Measurements from ENCODE around the gene MAP3K9. TPM values are rescaled to one million over a fixed set of nuclear protein-coding genes. Genes with fewer than 3 reads are reported as not detected.

The MAP3K9 gene
- total and polyA plus RNA-seq, 5 donors, result 1.4 to 2.5 (median 1.9) TPM

GRCh38 chr14:70697701-70698100 lies 111.6 kb downstream of the MAP3K9 start:
- DNase-seq (no peak), ATAC-seq (peak in 1 of 2 donors; percentile 61)
- WGBS, result 70% methylated on average over 2 of the region's 2 CpGs
- H3K4me1 ChIP-seq (ENCODE audit: control insufficient read depth, insufficient read depth, low read length), result peaks cover 2% of the 10 kb centered on the region
- no peak overlapping the region for H3K27ac ChIP-seq (ENCODE audit: low read length)
- H3K9me3 ChIP-seq (ENCODE audit: control insufficient read depth, low read length), result no peaks in the 10 kb centered on the region
- no peak overlapping the region for H3K4me3 ChIP-seq (ENCODE audit: low read length)
- no peaks in the 10 kb centered on the region for H3K27me3 ChIP-seq (ENCODE audit: control insufficient read depth, insufficient read depth)
- intact Hi-C loops (cut with DNase I), result no loop called here

- DNase-seq, result no peak
- no peak for ATAC-seq
- H3K4me1 ChIP-seq (ENCODE audit: control insufficient read depth, insufficient read depth, low read length), result no peaks in the 10 kb centered on the region
- H3K27me3 ChIP-seq (ENCODE audit: control insufficient read depth, insufficient read depth), result no peaks in the 10 kb centered on the region
- intact Hi-C loops (cut with DNase I), result no loop called here
- H3K4me3 ChIP-seq (ENCODE audit: low read length), result no peak overlapping the region
- H3K27ac ChIP-seq (ENCODE audit: low read length), result no peak overlapping the region
- no peaks in the 10 kb centered on the region for H3K9me3 ChIP-seq (ENCODE audit: control insufficient read depth, low read length)
- WGBS, result 71% methylated on average over 2 of the region's 2 CpGs
Measured at GRCh38 chr14:70696026-70696425, 113.3 kb downstream of the MAP3K9 start.

- WGBS, result 83% methylated on average over 10 of the region's 10 CpGs
- ATAC-seq (peak; percentile 41 to 51), DNase-seq (peak; percentile 24 to 69 (median 60))
- no peaks in the 10 kb centered on the region for H3K9me3 ChIP-seq (ENCODE audit: control insufficient read depth, low read length)
- H3K27ac ChIP-seq (ENCODE audit: low read length), result no peak overlapping the region
- no peaks in the 10 kb centered on the region for H3K4me1 ChIP-seq (ENCODE audit: control insufficient read depth, insufficient read depth, low read length)
- intact Hi-C loops (cut with DNase I), result no loop called here
- H3K4me3 ChIP-seq (ENCODE audit: low read length), result no peak overlapping the region
- H3K27me3 ChIP-seq (ENCODE audit: control insufficient read depth, insufficient read depth), result no peaks in the 10 kb centered on the region
Measured at GRCh38 chr14:70692210-70692609, 117.1 kb downstream of the MAP3K9 start.

GRCh38 chr14:70685474-70686197 lies 123.7 kb downstream of the MAP3K9 start:
- Histone ChIP-seq H3K4me3 (ENCODE audit: low read length) (no peak overlapping the region), H3K27me3 (ENCODE audit: control insufficient read depth, insufficient read depth) (no peaks in the 10 kb centered on the region), H3K4me1 (ENCODE audit: control insufficient read depth, insufficient read depth, low read length) (no peaks in the 10 kb centered on the region), H3K9me3 (ENCODE audit: control insufficient read depth, low read length) (no peaks in the 10 kb centered on the region), H3K27ac (ENCODE audit: low read length) (no peak overlapping the region)
- DNase-seq (no peak), ATAC-seq (no peak)
- 87% methylated on average over 7 of the region's 7 CpGs for WGBS
- intact Hi-C loops (cut with DNase I), result no loop called here

- no peak overlapping the region for H3K27ac ChIP-seq (ENCODE audit: low read length)
- WGBS, result 53% methylated on average over 6 of the region's 6 CpGs
- H3K4me3 ChIP-seq (ENCODE audit: low read length), result no peak overlapping the region
- no peaks in the 10 kb centered on the region for H3K9me3 ChIP-seq (ENCODE audit: control insufficient read depth, low read length)
- intact Hi-C loops (cut with DNase I), result no loop called here
- no peaks in the 10 kb centered on the region for H3K4me1 ChIP-seq (ENCODE audit: control insufficient read depth, insufficient read depth, low read length)
- DNase-seq (no peak), ATAC-seq (no peak)
- no peaks in the 10 kb centered on the region for H3K27me3 ChIP-seq (ENCODE audit: control insufficient read depth, insufficient read depth)
Measured at GRCh38 chr14:70683983-70684382, 125.3 kb downstream of the MAP3K9 start.

- intact Hi-C loops (cut with DNase I), result no loop called here
- Histone ChIP-seq H3K27me3 (ENCODE audit: control insufficient read depth, insufficient read depth) (no peaks in the 10 kb centered on the region), H3K27ac (ENCODE audit: low read length) (no peak overlapping the region), H3K9me3 (ENCODE audit: control insufficient read depth, low read length) (no peaks in the 10 kb centered on the region), H3K4me1 (ENCODE audit: control insufficient read depth, insufficient read depth, low read length) (no peaks in the 10 kb centered on the region), H3K4me3 (ENCODE audit: low read length) (no peak overlapping the region)
- ATAC-seq, result no peak
- no peak for DNase-seq
- 98% methylated on average over 2 of the region's 2 CpGs for WGBS
Measured at GRCh38 chr14:70680748-70681147, 128.6 kb downstream of the MAP3K9 start.

- Histone ChIP-seq H3K4me1 (ENCODE audit: control insufficient read depth, insufficient read depth, low read length) (no peaks in the 10 kb centered on the region), H3K27ac (ENCODE audit: low read length) (no peak overlapping the region), H3K9me3 (ENCODE audit: control insufficient read depth, low read length) (no peaks in the 10 kb centered on the region), H3K4me3 (ENCODE audit: low read length) (no peak overlapping the region), H3K27me3 (ENCODE audit: control insufficient read depth, insufficient read depth) (no peaks in the 10 kb centered on the region)
- 87% methylated on average over 6 of the region's 6 CpGs for WGBS
- ATAC-seq (no peak), DNase-seq (no peak)
- intact Hi-C loops (cut with DNase I), result no loop called here
Measured at GRCh38 chr14:70677341-70677740, 132.0 kb downstream of the MAP3K9 start.

Other genes starting within 250 kb of the MAP3K9 start
- gene MED6, start 208.9 kb downstream of the MAP3K9 start, total RNA-seq, result 10 to 100 TPM; 18.4 to 21.2 (median 20.9) TPM
- 14.1 TPM for gene MED6, start 208.9 kb downstream of the MAP3K9 start, polyA plus RNA-seq
- gene TTC9, start 167.6 kb downstream of the MAP3K9 start, total RNA-seq, result 1 to 10 TPM; 1.7 to 4.7 (median 2.7) TPM
- 0.95 TPM for gene TTC9, start 167.6 kb downstream of the MAP3K9 start, polyA plus RNA-seq
- gene PCNX1, start 97.9 kb upstream of the MAP3K9 start, total RNA-seq, result 10 to 100 TPM; 29.5 to 48.0 (median 36.6) TPM
- 7.0 TPM for gene PCNX1, start 97.9 kb upstream of the MAP3K9 start, polyA plus RNA-seq